Activated CD8-positive, alpha-beta T cell treated with anti-CD3 and anti-CD28 coated beads for 36 hours (primary cell): ENCODE measurements around the gene MAFF. TPM values are rescaled to one million over a fixed set of nuclear protein-coding genes. Genes with fewer than 3 reads are reported as not detected.

Source experiments
- ATAC-seq: fragments of 200-7000 bp; cut with Tn5 transposase; one replicate; pipeline ENCODE4 v1.10.0; 2021; ENCODE audit warnings: mild to moderate bottlenecking, moderate library complexity
- CTCF ChIA-PET: fragments of 350-600 bp; sonication (Branson Sonifier 250); formaldehyde crosslinking; loops from one replicate; lab custom pipeline; 2021; ENCODE audit warnings: antibody characterized with exemption; lab: Charles Lee
- POLR2A ChIA-PET: fragments of 350-600 bp; sonication (Branson Sonifier 250); formaldehyde crosslinking; loops from one replicate; lab custom pipeline; 2021; ENCODE audit warnings: antibody characterized with exemption; lab: Charles Lee
- DNase-seq: peaks from one replicate; pipeline ENCODE4 v3.0.0-alpha.2; 2020
- H3K27ac Mint-ChIP-seq: one replicate; pipeline ENCODE4 v1.8.0; 2021; ENCODE audit warnings: mild to moderate bottlenecking, mixed read lengths
- H3K27me3 Mint-ChIP-seq: one replicate; pipeline ENCODE4 v1.8.0; 2021; ENCODE audit warnings: mixed read lengths
- H3K36me3 Mint-ChIP-seq: one replicate; pipeline ENCODE4 v1.8.0; 2021; ENCODE audit warnings: low read depth, mixed read lengths
- H3K4me1 Mint-ChIP-seq: one replicate; pipeline ENCODE4 v1.8.0; 2021; ENCODE audit warnings: low read depth, mixed read lengths
- H3K4me3 Mint-ChIP-seq: one replicate; pipeline ENCODE4 v1.8.0; 2021; ENCODE audit warnings: mild to moderate bottlenecking, moderate library complexity, mixed read lengths
- H3K9me3 Mint-ChIP-seq: one replicate; pipeline ENCODE4 v1.8.0; 2021; ENCODE audit warnings: mixed read lengths
- CTCF ChIP-seq: fragments of 200-600 bp; IDR thresholded peaks from one replicate; pipeline ENCODE4 v1.8.0; 2022; ENCODE audit warnings: antibody characterized with exemption, mild to moderate bottlenecking
- intact Hi-C: fragments of 100-400 bp; cut with micrococcal nuclease; formaldehyde crosslinking; loops from one replicate; pipeline ENCODE4 v1.10.0; 2022
- total RNA-seq, 2 experiments: library from RNA; stranded (reverse); gene quantifications; one replicate each; pipeline ENCODE4 v1.2.3, GENCODE V29; 2021

The MAFF gene
- total RNA-seq, 2 experiments from 2014 or later, result 12.5 to 13.7 TPM

GRCh38 chr22:38264322-38264843 is 62.6 kb downstream of the MAFF start:
- peaks cover 39% of the 10 kb centered on the region for H3K4me1 Mint-ChIP-seq

More at GRCh38 chr22:38264322-38264843, 62.6 kb downstream of the MAFF start:
- H3K9me3 Mint-ChIP-seq, result no peaks in the 10 kb centered on the region
- H3K36me3 Mint-ChIP-seq, result peaks cover 3% of the 10 kb centered on the region
- H3K27ac Mint-ChIP-seq, result no peak overlapping the region
- intact Hi-C loops, result no loop called here
- ChIA-PET POLR2A (interaction anchor here (0.6 kb wide), 1 partner anchor 250 kb away, joined by 3 read pairs; no protein-coding TSS in a partner anchor), CTCF (interaction anchor here (3.3 kb wide), 1 partner anchor 212 kb away, joined by 11 read pairs; no protein-coding TSS in a partner anchor)
- no peak overlapping the region for H3K4me3 Mint-ChIP-seq
- no peak for DNase-seq
- no peak for ATAC-seq
- TF ChIP-seq CTCF, result no peak
- H3K27me3 Mint-ChIP-seq, result no peaks in the 10 kb centered on the region

Other genes with a start within 250 kb of the MAFF start
- not detected for gene C22orf23, start 248.4 kb upstream of the MAFF start, total RNA-seq
- 10 to 100 TPM; 82.2 to 85.4 TPM for gene POLR2F, start 248.3 kb upstream of the MAFF start, total RNA-seq
- not detected for gene SOX10, start 217.4 kb upstream of the MAFF start, total RNA-seq
- gene PICK1, start 144.6 kb upstream of the MAFF start, total RNA-seq, result 10 to 100 TPM; 13.9 to 14.9 TPM
- not detected for gene SLC16A8, start 117.8 kb upstream of the MAFF start, total RNA-seq
- under 1 TPM; 0.61 to 0.67 TPM for gene BAIAP2L2, start 91.3 kb upstream of the MAFF start, total RNA-seq
- gene PLA2G6, start 20.2 kb upstream of the MAFF start, total RNA-seq, result 10 to 100 TPM; 52.4 to 53.6 TPM
- gene TMEM184B, start 71.0 kb downstream of the MAFF start, total RNA-seq, result 10 to 100 TPM; 15.7 to 16.8 TPM
- gene CSNK1E, start 115.4 kb downstream of the MAFF start, total RNA-seq, result 100 to 1,000 TPM; 123 TPM